Measurements from ENCODE around the gene THBS3.
"Not testable (repeated sequence)": the region's sequence is repeated elsewhere in the genome, so short reads cannot be mapped to it uniquely, and the experiment has no call there.

THBS3 gene

DNA sequence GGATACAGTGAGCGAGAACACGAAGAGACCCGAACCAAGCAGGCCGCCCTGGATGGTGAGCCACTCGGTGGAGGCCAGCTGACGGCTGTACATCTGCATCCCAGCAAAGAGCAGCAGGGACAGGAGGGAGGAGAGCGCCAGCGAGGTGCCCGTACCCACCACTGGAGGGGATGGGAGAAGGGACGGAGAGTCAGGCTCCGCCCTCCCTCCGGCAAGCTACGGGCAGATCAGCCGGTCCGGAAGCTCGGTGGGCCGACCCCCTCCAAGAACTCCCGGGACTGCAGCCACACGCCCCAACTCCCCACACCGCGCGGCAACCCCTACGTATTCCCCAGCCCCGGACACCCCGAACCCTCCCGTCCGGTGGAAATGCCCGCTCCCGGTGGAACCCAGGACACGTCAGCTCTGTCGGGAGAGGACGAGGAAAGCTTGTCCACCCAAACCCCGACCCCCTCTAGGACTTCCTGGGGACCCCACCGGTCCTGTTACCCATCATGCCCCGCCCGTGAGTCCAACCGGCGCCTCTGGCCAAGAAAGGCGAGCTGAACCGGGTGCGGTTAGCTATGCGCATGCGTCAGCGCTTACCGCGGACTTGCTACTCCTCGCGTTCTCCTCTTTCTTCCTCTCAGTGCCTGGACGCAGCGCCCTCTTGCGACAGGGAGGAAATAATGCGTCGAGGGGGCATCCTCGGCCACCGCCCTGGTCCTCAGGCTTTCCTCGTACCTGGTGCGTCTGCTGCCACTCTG lies 34.8 kb downstream of the THBS3 start, which contains the start of gene KRTCAP2:
Gene KRTCAP2 (minus strand): TSS at position 573 of the 746 bp plus-strand sequence. CDS start 80 bp downstream, at position 493.
- peak; percentile 96 for DNase-seq

DNA sequence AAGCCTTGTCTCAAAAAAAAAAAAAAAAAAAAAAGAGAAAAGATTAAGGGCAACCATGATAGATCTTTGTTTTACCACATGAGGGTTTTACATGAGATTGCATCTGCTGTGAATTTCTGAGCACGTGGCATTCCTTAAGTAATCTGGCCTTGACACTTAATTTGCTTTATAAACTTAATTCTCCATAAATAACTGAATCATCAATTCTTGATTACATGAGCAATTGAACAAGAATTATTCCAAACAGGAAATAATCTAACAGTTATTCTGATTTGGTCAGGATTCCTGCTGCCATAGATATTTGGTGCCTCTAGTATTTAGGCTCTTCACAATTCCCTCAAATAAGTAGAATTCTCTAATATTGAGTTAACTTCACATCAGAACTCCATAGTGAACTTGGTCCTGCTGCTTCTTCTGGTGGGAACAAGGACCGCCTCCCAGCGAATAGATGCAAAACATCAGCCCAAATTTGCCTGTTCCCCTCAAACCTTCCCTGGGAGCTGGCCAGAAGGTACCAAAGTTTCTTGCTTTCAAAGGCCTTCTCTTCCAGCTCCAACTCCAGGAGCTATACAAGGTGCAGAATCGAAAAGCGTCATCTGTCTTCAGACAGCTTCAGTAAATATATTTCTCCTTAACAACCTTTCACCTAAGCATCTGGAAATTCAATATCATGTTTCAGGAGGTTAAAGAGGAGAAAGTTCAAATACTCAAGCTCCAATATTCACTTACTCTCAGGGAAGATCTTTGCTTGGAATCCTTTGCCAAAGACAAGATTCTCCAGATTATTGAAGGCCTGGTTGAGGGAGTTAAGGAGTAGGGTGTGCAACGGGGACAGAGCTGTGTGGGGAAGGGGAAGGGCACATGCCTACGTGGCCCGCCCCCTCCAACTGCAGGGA lies 35.6 kb downstream of the THBS3 start:
- DNase-seq: peak; percentile 48

DNA sequence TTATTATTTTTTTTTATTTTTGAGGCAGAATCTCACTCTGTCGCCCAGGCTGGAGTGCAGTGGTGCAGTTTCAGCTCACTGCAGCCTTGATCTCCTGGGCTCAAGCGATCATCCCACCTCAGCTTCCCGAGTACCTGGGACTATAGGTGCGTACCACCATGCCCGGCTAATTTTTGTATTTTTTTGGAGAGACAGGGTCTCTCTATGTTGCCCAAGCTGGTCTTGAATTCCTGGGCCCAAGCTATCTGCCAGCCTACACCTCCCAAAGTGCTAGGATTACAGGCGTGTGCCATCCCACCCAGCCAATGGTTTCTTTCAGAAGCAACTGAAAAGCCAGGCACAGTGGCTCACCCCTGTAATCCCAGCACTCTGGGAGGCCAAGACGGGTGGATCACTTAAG lies 36.9 kb downstream of the THBS3 start:
- no peak for DNase-seq

DNA sequence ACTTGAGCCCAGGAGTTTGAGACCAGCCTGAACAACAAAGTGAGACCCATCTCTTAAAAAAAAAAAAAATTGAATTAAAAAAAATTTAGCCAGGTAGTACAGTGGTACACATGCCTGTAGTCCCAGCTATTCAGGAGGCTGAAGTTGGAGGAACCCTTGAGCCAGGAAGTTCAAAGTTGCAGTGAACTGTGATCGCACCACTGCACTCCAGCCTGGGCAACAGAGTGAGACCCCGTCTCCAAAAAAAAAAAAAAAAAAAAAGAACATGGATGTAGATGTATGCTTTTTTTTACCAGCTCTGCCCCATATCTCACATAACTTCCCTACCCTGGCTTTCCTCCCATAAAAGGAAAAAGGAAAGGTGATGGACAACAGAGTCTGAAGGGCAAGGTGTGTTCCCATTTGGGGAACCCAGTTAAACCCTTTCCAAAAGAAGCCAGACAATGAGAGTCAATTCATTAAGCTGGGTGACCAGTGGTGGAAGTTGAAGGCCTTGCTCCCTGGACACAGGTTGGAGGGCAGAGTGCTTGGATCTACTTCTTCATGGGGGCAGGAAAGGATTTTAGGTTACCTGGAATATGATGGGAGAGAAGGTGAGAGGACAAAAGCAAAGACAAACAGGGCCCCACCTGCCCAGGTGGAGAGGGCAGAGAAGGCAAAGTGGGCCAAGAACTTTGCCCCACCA lies 37.5 kb downstream of the THBS3 start:
- no peak for DNase-seq

DNA sequence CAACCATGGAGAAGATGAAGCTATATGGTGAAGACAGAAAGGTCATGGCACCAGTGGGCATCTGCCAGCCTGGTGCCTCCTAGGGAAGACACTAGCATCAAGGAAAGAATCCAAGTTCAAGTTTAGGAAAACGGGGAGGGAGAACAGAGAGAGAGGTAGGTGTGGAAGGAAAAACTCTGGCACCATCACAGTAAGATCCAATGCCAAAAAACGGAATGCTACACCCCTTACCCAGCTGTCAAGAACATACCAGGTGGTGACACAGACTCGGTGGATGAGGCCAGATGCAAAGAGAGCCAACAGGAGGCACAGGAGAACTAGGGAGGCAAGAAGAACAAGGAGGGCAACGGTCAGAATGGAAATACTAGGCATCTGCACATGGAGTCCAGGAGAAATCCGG lies 38.2 kb downstream of the THBS3 start:
- DNase-seq: no peak

DNA sequence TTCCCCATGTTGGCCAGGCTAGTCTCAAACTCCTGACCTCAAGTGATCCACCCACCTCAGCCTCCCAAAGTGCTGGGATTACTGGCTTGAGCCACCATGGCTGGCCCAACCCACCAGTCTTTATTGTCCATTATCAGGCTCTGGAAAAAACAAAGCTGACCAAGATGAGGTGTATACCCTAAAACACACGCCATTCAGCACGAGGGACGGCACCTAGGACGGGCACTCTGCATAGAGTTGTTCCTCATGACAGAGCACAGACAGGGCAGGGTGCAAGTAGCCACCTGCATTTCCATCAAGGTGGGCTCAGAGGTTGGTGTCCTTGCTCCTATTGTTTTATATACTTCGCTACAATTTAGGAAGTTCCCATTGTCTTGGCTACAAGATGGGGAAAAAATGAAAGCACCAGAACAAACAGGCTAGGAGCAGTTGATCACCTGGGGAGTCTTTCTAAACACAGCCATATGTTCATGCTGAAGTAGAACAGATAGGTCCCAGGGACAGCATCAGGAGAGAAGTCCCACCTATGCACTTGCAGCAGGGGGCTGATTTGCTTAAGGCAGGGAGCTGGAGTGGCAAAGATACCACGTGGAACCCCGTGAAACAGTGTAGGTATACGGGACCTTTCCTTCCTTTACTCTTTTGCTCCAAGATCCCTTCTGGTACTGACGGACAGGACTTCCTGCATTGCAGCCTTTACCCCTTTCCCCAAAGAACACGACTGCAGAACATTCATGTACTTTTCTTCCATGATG lies 39.1 kb downstream of the THBS3 start:
- DNase-seq: no peak

DNA sequence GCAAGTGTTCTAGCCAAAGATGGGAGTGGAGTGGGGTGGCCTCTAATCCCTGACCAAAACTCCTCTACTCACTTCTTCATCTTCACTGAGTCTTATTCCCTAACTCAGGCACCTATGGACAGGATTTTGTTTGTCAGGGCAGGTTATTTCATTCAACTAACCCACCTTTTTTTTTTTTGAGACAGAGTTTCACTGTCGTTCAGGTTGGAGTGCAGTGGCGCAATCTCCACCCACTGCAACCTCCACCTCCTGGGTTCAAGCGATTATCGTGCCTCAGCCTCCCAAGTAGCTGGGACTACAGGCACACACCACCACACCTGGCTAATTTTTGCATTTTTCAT lies 39.6 kb downstream of the THBS3 start:
- not testable (repeated sequence) for DNase-seq

DNA sequence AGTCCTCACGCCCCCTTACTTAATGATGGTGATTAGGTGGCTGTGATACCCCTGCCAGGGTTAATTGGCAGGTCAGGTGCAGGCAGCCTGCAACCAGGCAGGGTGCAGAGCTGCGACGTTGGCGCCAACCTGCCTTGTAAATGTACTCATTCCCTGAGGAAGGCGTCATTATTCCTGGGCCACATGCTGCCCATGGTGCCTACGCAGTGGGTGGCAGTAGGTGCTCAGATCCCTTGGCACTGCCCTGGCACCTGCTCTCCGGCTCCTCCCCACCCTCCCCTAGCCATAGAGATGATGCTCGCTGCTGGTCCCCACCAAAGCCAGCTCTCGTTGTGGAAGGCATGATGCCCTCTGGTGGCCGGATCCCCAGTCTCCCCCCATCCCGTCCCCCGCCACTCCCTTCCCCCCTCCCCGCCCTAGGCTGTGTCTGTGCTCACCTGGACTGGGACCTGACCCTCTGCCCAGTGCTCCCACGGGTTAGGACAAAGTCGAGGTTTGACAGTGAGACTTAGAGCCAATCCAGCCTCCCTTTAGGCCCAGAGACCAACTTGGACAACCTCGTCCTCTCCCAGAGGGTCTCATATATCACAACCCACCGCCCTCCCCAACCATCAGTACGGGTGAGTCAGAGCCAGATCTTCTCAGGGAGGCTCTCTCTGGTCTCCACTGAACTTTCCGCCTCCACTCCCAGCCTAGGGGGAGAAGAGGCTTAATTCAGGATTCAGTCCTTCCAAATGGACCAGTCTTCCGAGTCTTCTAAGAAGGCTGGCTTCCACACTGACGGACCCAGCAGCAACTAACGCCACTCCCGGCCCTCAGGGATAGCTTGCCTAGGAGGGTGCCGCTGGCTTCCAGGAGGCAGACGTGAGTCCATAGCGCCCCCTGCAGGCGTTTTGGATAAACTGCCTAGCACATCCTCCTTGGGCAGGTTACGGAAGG lies 40.3 kb downstream of the THBS3 start:
- DNase-seq: peak; percentile 88

DNA sequence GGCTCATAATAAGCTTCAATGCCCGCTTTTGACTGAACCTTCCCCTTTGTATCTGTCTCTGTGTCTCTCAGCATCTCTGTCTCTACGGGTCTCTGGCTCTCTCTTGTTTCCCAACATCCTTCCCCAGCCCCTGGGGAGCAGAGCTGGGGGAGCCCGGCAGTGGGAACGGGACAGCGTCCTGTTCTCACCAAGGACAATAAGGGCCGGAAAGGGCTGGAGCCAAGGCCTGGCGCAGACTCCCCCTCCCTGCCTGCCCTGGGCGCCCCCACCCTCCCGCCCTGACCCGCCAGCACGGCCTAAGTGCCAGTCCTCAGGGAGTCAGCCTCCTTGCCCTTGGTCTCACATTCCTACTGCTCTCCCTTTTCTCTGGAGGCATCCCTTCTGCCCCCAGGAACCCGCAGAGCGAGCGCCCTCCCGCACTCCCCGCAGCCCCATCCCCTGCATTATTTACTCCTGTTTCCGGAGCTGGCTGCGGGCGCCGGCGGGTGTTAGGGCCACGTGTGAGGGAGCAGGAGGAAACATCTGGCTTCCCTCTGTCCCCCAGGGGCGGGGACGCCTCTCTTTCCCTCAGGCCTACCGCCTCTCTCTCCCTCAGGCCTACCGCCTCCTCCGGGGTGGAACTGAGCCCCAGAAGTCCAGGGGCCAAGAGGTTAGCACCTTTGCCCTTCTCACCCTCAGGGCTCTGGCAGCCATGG lies 41.1 kb downstream of the THBS3 start:
- DNase-seq: no peak

DNA sequence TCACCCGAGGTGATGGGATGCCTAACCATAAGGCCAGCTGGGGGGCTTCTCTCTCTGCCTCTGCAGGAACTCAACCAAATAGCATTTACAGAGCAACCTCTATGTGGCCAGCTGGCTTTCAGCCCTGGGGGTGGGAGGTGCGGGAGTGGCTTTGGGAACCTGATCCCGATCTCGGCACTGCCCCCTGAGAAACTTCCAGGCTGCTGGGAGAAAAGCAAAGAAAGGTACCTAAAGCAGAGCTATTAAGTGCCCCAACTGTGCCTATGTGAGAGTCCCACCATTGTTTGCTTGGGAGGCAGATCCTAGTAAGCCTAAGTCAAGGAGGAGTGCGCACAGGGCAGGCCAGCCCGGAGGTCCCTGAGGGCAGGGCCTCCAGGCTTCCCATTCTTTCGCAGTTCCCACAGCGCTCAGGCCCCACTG lies 41.6 kb downstream of the THBS3 start:
- DNase-seq: no peak

DNA sequence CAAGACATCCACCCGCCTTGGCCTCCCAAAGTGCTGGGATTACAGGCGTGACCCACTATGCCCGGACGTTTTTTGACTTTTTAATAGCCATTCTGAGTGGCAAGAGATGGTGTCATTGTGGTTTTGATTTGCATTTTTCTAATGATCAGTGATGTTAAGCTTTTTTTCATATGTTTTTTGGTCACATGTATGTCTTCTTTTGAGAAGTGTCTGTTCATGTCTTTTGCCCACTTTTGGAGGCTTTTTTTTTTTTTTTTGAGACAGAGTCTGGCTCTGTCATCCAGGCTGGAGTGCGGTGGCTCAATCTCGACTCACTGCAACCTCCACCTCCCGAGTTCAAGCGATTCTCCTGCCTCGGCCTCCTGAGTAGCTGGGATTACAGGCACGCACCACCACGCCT lies 43.1 kb downstream of the THBS3 start:
- not testable (repeated sequence) for DNase-seq

DNA sequence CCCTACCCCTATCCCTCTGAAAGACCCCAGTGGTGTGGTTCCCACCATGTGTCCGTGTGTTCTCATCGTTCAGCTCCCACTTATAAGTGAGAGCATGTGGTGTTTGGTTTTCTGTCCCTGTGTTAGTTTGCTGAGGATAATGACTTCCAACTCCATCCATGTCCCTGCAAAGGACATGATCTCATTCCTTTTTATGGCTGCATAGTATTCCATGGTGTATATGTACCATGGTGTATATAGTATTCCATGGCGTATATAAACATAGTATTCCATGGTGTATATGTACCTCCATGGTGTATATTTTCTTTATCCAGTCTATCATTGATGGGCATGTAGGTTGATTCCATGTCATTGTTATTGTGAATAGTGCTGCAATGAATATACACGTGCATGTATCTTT lies 43.9 kb downstream of the THBS3 start:
- DNase-seq: not testable (repeated sequence)

DNA sequence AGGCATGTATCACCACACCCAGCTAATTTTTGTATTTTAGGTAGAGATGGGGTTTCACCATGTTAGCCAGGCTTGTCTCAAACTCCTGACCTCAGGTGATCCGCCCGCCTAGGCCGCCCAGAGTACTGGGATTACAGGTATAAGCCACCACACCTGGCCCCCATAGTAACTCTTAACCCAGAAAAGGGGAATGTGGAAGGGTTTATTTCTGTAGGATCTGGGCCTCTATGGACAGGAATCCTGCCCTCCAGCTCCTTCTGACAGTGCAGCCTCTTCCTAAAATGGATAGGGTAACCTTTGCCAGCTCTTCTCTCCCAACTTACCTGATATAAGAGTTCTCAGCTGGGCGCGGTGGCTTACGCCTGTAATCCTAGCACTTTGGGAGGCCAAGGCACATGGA lies 45.1 kb downstream of the THBS3 start:
- not testable (repeated sequence) for DNase-seq

DNA sequence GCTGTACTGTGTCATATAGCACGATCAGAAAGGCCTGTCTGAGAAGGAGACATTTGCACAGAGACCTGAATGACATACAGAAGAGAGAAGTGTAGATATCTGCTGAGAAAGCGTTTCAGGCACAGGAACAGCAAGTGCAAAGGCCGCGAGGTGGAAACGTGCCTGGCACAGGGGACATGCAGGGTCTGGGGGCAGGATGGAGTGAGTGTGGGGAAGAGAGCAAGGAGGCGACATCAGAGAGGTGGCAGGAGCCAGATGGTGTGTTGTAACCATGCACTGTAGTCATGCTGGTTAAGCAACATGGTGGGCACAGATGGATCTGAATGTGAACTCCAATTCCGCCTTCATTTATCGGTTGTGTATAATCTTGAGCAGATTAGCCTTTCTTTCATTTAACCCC lies 47.6 kb downstream of the THBS3 start:
- no peak for DNase-seq

DNA sequence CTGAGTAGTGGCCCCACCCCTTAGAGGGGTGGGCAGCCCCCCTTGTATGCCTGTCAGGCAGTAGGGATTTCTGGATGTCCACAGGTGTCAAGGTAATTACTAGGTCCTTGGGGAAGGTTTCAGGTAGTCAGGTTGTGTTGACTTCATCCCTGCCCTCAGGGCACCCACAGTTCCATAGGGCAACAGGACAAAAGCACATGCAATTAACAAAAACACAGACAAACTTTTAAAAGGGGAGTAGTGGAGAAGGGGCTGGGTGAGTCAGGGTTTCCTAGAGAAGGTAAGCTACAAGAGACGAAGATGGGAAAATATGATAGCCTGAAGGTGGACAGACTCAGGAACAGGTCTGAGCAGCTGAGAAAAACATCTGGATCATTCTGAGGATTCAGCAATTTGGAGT lies 48.7 kb downstream of the THBS3 start:
- DNase-seq: no peak

DNA sequence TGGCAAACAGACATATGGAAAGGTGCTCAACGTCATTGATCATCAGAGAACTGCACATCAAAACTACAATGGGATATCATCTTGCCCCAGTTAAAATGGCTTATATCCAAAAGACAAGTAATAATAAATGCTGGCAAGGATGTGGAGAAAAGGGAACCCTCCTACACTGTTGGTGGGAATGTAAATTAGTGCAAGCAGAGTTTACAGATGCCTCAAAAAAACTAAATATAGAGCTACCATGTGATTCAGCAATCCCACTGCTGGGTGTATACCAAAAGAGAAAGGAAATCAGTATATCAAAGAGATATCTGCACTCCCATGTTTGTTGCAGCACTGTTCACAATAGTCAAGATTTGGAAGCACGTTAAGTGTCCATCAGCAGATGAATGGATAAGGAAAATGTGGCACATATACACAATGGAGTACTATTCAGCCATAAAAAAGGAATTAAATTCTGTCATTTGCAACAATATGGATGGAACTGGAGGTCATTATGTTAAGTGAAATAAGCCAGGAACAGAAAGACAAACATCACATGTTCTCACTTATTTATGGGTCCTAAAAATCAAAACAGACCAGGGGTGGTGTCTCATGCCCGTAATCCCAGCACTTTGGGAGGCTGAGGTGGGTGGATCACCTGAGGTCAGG lies 51.6 kb downstream of the THBS3 start:
- not testable (repeated sequence) for DNase-seq
